ENCODE data around the gene TMED5.

DNA sequence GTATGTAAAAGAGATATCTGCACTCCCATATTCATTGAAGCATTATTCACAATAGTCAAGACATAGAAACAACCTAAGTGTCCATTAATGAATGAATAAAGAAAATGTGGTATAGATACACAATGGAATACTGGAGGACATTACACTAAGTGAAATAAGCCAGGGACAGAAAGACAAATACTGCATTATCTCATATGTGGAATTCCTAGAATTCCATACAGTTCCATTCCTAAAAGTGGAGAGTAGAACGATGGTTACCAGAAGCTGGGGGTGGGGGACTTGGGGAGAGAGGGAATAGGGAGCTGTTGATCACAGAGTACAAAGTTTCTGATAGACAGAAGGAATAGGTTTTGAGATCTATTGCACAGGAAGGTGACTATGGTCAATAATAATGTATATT, 7.4 kb downstream of the TMED5 start:
- TF ChIP-seq POLR2A (IDR thresholded peaks at IDR 0.05; ENCODE audit: low read depth, low read length): no peak
- no peak for TF ChIP-seq POLR2AphosphoS5 (IDR thresholded peaks at IDR 0.05; ENCODE audit: low read depth, low read length)
- TF ChIP-seq PAX5 (IDR thresholded peaks at IDR 0.05; ENCODE audit: insufficient read depth, low read length, severe bottlenecking): no peak
- no peak for TF ChIP-seq TAF1 (IDR thresholded peaks at IDR 0.05; ENCODE audit: low read depth, low read length)

Data from GM12891 (cell line).